ENCODE data around the gene PTGIS.

The PTGIS gene

DNA sequence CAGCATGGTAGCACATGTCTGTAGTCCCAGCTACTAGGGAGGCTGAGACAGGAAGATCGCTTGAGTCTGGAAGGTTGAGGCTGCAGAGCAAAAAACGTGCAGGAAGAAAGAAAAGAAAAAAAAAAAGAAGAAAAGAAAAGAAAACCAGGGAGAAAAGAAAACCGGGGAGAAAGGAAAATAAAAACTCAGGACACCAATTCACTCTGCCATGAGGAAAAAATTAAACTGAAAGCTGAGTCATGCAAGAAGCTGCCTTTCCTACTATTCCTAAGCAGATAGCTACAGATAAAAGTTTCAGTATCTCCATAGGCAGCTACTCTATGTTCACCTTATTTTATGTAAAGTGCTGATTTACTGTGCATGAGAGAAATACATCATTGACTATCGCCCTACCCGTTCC is 10.5 kb downstream of the PTGIS start:
- DNase-seq: no peak

DNA sequence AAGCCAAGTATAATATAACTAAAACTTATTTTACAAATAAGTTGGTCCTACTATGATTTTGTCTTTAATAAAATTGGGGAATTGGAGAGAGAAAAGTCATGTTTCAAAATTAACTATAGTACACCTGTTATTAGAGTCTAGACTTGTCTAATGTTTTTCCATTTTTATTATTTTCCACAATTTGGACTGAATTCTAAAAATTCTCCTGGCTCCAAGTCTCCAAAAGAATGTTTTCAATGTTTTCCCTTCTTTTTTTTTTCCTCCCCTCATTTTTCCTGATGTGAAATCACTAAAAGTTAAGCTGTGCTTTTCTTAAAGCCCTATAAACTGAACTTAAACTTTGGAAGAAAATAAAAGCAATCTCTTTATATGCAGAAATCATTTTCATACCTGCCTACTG is 11.3 kb downstream of the PTGIS start:
- DNase-seq: no peak

DNA sequence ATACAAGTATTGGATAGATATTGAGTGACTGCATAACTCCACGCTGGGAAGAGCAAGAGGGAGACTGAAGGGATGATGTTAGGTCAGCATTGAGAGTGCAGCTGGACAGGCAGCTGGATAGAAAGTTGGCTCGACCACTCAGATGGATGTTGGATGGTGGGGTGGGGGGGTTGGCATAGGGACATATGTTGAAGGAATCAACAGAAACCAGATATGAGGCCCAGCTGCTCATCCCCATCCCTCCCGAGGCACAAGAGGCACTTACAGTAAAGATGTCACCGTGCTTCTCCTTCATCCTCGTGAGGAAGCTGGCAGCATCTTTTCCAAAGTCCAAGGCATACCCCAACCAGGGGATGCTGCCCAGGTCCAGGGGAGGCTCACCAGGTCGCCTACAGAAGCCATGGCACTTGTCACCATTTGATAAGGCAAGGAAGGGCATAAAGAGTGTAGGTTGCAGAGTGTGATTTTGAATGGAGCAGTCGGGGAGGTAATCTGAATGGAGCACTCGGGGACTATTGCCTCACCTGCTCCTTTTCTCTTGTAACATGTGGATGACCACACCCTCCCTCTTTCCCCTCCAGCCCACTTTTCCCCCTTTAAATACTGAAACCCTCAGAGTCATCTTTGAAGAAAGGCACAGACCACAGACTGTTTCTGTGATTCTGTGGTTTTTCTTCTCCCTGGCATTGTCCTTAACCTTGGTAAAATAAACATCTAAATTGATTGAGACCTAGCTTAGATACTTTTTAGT is 18.0 kb downstream of the PTGIS start:
- DNase-seq: peak; percentile 77

DNA sequence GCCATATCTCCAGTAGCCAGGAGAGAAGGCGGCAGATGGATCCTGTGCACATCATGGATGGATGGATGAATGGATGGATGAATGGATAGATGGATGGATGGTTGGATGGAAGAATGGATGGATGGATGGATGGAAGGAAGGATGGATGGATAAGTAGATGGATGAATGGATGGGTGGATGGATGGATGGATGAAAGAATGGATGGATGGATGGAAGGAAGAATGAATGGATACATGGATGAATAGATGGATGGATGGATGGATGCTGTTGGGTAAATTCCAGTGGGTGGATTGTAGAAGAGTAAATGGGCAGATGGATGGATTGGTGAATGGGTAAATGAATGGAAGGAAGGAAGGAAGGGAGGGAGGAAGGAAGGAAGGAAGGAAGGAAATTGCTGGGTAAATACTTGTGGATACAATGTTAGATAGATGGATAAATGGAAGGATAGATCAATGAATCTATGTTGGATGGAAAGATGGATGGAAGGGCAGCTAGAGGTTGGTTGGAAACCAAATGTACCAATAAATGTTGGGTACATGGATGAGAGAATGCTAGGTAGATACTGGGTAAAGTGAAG is 19.5 kb downstream of the PTGIS start:
- DNase-seq: no peak

DNA sequence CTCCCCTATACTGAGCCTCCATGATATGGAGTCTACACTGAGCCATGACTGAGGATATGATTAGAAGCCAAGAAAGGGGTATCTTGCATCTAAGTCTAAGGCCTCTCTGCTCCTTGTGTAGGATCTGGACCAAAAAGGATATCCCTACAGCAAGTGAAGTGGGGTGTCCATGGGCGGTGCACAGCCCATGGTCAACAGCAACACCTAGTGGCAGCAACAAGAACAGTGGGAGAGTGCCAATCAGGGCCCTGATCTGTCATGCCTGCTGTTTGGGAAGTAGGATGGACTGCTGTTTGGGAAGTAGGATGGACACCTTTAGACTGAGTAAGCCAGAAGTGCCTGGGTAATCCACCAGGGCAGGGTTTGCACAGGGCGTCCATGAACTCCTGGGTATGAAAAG is 22.4 kb downstream of the PTGIS start:
- no peak for DNase-seq

DNA sequence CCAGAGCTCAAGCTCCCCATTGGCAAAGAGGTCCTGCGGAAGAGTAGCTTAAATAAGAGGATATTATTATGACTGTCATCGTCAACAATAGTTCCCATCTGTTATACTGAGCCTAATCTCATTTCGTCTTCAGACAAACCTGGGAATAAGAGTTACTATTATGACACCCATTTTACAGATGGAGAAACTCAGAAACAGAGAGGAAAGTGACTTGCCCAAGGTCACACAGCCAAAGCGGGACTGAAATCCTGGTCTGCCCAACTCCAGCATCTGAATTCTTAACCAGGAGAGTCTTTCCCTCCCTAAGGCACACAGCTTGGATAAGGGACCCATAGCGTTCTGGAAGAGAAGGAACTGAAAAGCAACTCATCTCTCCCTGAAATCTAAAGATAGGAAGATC is 23.4 kb downstream of the PTGIS start:
- DNase-seq: no peak

DNA sequence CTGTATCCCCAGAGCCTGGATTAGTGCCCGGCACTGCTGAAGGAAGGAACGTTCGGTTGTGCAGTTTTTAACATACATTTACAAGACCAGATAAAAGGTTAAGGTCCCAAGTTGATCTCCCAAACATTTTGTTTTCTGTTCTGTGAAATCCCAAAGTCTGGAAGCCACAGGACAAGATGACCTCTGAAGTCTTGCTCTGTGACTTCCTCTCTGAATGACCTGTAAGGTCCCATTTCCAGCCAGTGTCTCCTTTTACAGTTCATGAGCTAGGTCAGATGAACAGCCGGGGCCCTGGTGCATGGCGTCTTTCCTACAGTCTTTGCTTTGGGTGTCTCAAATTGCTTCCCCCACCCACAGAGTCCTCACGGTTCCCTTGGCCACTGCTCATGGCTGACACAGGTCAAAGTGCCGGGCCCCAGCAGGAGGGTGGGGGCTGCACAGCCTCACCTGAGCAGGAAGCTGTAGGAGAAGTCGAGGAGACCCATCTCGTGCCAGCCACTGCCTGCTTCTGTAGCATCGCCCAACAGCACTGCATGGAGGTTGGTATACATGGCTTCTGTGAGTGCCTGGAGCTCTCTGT is 24.0 kb downstream of the PTGIS start:
- DNase-seq: no peak

DNA sequence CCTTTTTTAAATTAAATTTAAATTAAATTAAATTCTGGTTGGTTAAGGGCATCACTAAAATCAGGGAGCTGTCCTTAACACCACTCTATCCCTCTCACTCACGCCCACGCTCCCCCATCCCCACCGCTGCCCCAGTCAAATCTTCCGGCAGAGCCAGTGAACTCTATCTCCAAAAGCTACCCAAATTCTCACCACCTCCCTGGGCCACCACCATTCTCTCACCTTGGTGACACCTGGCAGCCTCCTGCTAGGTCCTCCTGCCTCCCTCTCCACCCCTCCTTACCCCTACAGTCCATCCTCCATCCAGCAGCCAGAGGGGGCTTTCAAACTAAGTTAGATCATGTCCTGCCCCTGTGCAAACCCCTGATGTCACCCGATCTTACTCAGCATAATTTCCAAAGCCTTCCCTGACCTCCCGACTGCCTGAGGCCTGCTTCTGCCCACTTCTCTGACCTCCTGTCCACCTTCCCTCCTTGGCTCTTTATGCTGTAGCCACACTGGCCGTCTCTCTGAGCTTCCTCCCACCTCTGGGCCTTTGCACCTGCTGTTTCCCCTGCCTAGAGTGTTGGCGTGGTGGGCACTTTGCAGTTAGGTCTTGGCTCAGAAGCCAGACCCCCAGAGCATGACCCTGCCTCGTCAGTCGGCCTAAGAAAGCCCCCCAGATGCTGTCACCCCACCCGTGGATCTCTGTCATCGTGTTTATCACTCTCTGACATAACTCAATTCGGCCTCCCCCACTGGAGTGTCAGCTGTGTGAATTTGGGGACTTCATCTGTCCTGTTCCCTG is 24.7 kb downstream of the PTGIS start:
- DNase-seq: no peak

DNA sequence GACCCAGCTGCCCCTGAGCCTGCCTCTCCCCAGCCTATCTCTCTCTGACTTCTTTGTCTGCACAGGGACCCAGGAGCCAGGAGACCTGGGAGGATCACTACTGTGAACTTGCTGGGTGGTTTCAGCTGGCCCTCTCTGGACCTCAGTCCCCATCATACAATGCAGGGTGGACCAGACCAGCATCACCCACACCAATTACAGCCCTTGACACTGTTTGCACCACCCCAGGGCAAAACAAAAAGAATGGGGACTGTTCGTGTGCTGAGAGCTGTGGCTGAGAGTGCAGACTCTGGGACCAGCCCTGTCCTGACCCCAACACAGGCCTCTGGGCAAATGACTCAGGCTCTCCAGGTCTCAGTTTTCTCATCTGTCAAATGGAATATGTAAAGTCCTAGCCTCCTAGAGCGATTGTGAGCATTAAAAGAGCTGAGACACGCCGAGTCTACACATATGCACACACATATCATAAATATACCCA is 25.4 kb downstream of the PTGIS start:
- no peak for DNase-seq

DNA sequence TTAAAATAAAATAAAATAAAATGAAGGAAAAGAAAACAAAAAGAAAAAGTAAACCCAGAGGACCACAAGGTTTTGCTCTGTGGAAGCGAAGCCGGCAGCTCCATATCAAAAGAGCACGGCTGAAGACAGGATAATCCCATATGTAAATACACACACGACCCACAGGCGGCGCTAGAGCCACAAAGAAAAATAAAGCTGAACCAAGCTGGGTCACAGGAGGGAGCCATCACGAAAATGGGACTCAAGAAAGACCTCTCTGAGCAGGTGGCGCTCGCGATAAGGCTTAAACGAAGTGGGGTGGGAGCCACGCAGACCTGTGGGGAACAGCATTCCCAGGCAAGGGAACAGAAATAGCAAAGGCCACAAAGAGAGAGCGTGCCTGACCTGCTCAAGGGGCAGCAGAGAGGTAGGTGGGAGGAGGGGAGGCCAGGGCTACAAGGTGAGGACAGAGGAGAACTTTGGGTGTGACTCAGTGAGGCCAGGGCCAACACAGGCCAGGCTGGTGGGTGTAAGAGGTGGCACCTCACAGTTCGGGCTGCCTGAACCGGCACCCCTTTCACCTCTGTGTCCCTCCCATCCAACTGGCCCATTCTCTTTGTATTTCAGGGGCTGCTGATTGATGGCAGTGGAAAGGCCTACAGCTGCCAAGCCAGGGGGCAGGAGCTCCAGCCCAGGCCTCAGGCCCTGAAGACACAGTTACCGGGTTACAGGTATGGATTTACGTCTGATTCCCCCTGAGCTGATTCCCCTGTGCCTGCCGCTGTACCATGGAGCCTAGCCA is 26.0 kb downstream of the PTGIS start:
- peak; percentile 73 for DNase-seq

DNA sequence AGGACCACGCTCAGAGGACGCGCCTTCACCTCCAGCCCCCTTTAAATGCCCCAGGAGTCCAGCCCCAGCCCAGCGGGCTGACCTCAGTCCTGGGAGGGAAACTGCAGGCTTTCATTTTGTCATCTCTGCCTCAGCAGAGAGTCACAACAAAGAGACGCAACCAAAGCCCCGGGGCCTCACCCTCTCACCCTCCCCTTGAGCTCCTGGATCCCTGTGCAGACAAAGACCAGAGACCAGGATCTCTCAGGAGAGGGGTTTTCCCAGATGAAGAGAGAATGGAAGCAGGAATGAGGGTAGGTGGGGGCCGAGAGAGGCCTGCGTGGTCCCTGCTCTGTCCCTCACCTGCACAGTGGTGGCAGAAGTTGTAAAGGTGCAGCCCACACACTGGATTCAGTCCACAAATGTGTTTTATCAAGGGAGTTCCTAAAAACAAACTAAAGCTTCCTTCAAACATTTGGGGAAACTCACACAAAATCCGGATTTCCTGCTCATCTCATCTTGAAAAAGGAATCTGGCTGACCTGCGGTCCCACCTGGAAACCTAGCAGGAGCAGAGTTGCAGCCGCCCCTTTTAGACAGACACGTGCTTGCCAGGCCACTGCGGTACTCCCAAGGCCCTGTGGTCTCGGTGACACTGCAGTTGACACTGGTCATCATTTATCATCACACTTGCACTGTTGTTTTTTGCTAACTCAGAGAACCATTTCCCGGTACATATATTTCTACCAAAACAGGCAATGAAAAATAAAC is 27.1 kb downstream of the PTGIS start:
- DNase-seq: no peak

DNA sequence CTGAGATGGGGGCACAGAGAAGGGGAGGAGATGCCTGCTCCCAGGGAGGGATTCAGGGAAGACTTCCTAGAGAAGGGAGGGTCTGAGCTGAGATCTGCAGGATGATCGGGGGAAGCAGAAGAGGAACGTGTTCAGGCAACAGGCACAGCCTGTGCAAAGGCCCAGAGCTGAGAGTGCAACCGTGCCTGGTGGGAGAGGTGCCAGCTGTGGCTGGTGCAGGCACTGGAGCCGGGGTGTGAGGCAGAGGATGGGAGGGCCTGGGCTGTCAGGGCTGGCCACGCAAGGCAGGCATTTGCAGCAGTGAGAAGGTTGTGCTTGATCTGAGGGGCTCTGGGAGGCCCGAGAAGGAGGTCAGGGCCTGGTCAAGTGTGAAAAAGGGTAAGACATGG is 27.7 kb downstream of the PTGIS start:
- DNase-seq: no peak

DNA sequence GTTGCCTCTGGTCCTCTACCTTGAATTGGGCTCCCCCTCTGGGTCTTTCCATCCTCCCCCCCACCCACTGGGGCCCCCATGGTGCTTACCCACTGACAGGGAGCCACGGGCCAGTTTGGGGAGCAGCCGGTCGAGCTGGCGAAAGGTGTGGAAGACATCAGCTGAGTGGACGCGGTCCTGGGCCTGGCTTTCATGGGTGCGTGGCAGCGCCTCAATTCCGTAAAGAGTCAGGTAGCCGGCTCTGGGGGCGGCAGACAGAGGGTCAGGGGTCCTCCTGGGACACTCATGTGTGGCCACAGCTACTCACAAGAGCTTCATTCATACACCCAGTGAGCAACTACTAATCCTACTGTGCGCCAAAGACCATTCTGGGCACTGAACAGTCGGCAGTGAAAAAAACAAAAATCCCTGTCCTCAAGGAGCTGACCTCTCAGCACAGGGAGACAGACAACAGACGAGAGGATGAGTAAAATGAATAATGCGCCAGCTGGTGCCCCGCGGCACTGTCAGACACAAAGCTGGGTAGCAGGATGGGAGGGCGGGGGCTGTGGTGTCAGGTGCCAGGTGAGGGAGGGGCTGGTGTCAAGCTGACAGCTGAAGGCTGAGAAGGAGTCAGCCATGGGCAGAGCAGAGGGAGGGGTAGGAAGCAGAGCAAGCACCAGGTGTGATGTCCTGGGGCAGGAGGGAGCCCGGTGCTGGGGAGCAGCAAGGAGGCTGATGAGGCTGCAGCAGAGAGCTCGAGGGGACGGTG is 28.3 kb downstream of the PTGIS start:
- no peak for DNase-seq

DNA sequence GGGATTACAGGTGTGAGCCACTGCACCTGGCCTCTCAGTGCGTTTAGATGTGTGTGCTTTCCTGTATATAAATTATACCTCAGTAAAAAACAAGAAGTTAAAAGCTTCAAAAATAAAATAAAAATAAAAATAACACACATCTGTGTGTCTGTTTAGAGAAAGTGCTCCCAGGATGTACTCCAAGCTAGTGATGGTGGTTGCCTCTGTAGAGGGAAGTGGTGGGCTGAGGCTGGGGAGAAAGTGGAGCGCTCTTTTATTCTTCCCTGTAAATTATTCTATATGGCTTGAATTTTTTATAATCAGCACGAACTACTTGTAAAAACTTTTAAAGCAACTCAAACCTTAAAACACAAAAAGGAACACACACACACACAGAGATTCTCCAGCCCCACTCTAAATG is 29.0 kb downstream of the PTGIS start:
- DNase-seq: no peak

DNA sequence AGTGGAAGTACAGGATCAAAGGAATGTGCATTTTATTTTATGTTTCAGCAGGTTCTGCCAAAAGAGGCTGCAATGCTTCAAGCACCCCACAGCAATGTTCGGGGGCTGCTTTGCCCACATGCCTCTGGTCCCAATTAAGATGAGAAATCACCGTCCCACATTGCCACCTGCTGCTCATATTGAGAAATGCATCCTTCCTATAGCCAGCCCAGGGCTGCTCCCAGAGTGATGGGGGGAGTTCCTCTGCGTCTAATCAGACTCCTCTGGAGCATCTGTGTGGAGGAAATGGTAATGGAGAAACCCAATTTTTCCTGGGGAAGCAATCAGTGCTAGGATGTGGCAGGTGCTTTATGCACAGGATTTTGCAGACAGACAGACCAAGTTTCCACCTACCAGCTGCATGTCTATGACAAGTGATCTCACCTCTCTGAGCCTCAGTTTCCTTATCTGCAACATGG is 33.7 kb downstream of the PTGIS start:
- DNase-seq: peak; percentile 72

DNA sequence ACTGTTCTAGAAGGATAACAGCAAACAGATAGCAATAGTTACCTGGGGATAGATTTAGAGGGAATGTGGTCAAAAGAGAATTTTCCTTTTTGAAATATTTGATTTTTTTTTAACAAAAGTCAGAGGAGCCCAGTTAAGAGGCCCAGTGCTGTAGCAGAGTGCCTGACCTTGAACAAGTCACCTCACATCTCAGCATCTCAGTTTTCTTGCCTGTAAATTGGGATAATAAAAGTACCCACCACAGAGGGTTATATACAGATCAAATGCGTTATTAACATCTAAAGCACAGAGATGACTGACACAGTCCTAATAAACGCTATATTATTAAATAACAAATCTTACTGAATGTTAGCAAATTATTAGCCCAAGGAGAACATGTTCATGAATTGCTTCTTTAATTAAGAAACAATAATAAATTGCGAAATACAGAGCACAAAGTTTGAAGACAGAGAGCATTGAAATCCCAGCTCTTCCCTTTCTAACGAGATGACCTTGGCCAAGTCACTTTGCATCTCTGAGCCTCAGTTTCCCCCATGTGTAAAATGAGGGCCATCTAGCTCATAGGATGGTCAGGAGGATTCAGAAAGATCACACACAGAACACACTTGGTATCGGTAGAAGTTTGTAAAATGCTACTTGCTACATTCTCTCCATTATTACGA is 35.5 kb downstream of the PTGIS start:
- no peak for DNase-seq

DNA sequence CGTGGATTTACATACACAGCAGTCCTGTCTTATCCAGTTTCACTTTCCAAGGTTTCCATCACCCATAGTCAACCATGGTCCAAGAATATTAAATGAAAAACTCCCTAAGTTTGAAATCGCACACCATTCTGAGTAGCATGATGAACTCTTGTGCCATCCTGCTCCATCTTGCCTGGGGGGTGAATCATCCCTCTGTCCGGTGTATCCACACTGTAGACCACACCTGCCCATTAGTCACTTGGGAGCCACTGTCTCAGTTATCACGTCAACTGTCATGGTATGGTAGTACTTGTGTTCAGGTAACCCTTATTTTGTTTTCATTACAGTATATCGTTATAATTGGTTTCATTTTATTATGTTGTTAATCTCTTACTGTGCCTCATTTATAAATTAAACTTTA is 38.5 kb downstream of the PTGIS start:
- no peak for DNase-seq

DNA sequence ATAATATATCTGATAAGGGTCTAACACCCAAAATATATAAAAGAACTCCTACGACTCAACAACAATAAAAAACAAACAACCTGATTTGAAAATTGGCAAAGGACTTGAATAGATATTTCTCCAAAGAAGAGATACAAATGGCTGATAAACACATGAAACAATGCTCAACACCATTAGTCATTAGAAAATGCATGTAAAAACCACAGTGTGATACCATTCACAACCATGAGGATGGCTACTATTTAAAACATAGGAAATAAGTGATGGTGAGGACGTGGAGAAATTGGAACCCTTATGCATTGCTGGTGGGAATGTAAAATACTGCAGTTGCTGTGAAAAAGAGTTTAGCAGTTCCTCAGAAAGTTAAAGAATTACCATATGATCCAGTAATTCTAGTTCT is 41.4 kb downstream of the PTGIS start:
- no peak for DNase-seq

DNA sequence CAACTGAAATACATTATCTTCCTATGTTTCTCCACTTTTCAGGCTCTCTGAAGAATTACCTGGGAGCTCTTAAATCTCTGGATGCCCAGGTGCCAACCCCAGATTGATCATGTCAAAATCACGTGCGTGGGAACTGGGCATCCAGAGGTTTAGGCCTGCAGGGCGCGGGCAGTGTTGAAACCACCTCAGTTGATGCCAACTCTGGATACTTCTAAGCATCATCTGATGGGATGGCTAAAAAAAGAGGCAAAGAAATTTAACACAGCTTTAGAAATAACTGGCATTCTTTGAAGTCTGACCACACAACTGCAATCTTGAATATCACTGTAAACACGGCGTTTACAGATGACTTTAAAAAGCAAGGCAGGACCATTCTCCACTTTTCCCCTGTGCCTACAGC is 41.9 kb downstream of the PTGIS start:
- DNase-seq: no peak

DNA sequence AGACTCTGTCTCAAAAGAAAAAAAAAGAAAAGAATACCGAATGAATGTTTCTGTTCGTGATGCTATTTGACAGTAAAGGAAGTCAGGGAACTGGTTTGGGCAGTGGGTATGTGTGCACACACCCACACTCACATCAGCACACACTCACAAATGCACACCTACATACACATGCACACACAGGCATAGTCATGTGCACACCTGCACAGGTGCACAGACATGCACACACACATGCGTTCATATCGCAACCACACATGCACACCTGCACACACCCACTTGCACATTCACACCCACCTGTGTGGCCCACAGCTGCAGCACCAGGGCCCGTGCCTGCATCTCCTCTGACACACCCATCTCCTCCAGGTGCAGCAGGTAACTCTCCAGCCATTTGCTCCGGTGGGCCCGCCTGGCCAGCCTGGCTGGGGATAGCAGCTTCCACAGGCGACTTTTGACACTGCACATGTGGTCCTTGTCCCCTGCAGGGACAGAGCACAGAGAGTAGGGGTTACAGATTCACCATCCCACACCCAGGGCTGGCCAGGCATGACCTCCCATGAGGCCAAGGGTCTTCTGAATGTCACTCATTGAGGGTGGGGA is 44.1 kb downstream of the PTGIS start:
- no peak for DNase-seq

All from right hindlimb (tissue), 1 donor.